Liver (tissue), 9 donors: ENCODE measurements around the gene IL9. TPM values are rescaled to one million over a fixed set of nuclear protein-coding genes. Genes with fewer than 3 reads are reported as not detected.

Source experiments
- DNase-seq: peaks from one replicate; pipeline ENCODE4 v3.0.0-alpha.2; 2017; ENCODE audit warnings: low spot score
- H3K27ac ChIP-seq, 2 donors: one replicate each; pipeline ENCODE4 v1.7.0; 2013; ENCODE audit warnings: inconsistent platforms in 2 of 2, low read length in 2 of 2, control low read depth in 1 of 2, low read depth in 1 of 2, mild to moderate bottlenecking in 1 of 2
- H3K27me3 ChIP-seq, 4 donors: one replicate each; pipeline versions ENCODE4 v1.6.1 to v1.7.0; 2013; ENCODE audit warnings: low read length in 3 of 4, inconsistent platforms in 1 of 4, mild to moderate bottlenecking in 1 of 4, moderate library complexity in 1 of 4; ENCODE audit not compliant: control insufficient read depth in 4 of 4, insufficient read depth in 4 of 4
- H3K36me3 ChIP-seq, 4 donors: one replicate each; pipeline versions ENCODE4 v1.6.1 to v1.7.0; 2013; ENCODE audit warnings: low read length in 3 of 4, mild to moderate bottlenecking in 3 of 4, low read depth in 1 of 4, moderate library complexity in 1 of 4; ENCODE audit not compliant: control insufficient read depth in 4 of 4, insufficient read depth in 3 of 4
- H3K4me1 ChIP-seq, 4 donors: one replicate each; pipeline versions ENCODE4 v1.6.1 to v1.7.0; 2013; ENCODE audit warnings: low read length in 3 of 4, mild to moderate bottlenecking in 3 of 4, moderate library complexity in 1 of 4; ENCODE audit not compliant: control insufficient read depth in 4 of 4, insufficient read depth in 4 of 4
- H3K4me3 ChIP-seq, 3 donors: one replicate each; pipeline versions ENCODE4 v1.6.1 to v1.7.0; 2013; ENCODE audit warnings: low read length in 3 of 3, control low read depth in 1 of 3, low read depth in 1 of 3, mild to moderate bottlenecking in 1 of 3
- H3K9ac ChIP-seq, 2 donors: one replicate each; pipeline ENCODE4 v1.7.0; 2013; ENCODE audit warnings: low read length in 2 of 2, mild to moderate bottlenecking in 2 of 2, moderate library complexity in 2 of 2, control low read depth in 1 of 2, low read depth in 1 of 2
- H3K9me3 ChIP-seq, 4 donors: one replicate each; pipeline versions ENCODE4 v1.6.1 to v1.7.0; 2013; ENCODE audit warnings: low read length in 3 of 4; ENCODE audit not compliant: control insufficient read depth in 4 of 4
- EGR1 ChIP-seq, 2 donors: IDR thresholded peaks; 2 replicates each; pipeline ENCODE4 v1.6.1; 2016 to 2018; ENCODE audit warnings: antibody characterized with exemption in 2 of 2, low read depth in 2 of 2
- FOXA1 ChIP-seq: IDR thresholded peaks from 2 replicates; pipeline ENCODE4 v1.6.1; 2016; ENCODE audit warnings: antibody characterized with exemption
- FOXA2 ChIP-seq: IDR thresholded peaks from 2 replicates; pipeline ENCODE4 v1.6.1; 2016; ENCODE audit warnings: antibody characterized with exemption
- GABPA ChIP-seq, 2 donors: IDR thresholded peaks in 1 of 2; conservative IDR thresholded peaks in 1 of 2; 2 replicates each; pipeline ENCODE4 v1.6.1; 2016; ENCODE audit warnings: antibody characterized with exemption in 2 of 2, mild to moderate bottlenecking in 1 of 2, moderate library complexity in 1 of 2
- HNF4A ChIP-seq, 2 donors: conservative IDR thresholded peaks; 2 replicates each; pipeline ENCODE4 v1.6.1; 2016; ENCODE audit warnings: antibody characterized with exemption in 2 of 2, mild to moderate bottlenecking in 2 of 2
- JUND ChIP-seq, 2 donors: IDR thresholded peaks; 2 replicates each; pipeline ENCODE4 v1.6.1; 2016; ENCODE audit warnings: antibody characterized with exemption in 2 of 2
- NR2F2 ChIP-seq: IDR thresholded peaks from 2 replicates; pipeline ENCODE4 v1.6.1; 2016; ENCODE audit warnings: antibody characterized with exemption
- RAD21 ChIP-seq, 2 donors: IDR thresholded peaks; 2 replicates each; pipeline ENCODE4 v1.6.1; 2016; ENCODE audit warnings: antibody characterized with exemption in 2 of 2, mild to moderate bottlenecking in 2 of 2
- RXRA ChIP-seq, 2 donors: IDR thresholded peaks; 2 replicates each; pipeline ENCODE4 v1.6.1; 2017 to 2018; ENCODE audit warnings: antibody characterized with exemption in 2 of 2, mild to moderate bottlenecking in 1 of 2
- SP1 ChIP-seq: IDR thresholded peaks from 2 replicates; pipeline ENCODE4 v1.6.1; 2018; ENCODE audit warnings: antibody characterized with exemption, mild to moderate bottlenecking
- TAF1 ChIP-seq: conservative IDR thresholded peaks from 2 replicates; pipeline ENCODE4 v1.6.1; 2016; ENCODE audit warnings: antibody characterized with exemption, mild to moderate bottlenecking
- YY1 ChIP-seq: IDR thresholded peaks from 2 replicates; pipeline ENCODE4 v1.6.1; 2016; ENCODE audit warnings: antibody characterized with exemption, mild to moderate bottlenecking
- WGBS: extraction: QIAGEN DNeasy Blood & Tissue Kit; methylation state at CpG from one replicate; pipeline ENCODE4 v1.1.7; 2013; 5-methylcytosine and 5-hydroxymethylcytosine counted together
- polyA plus RNA-seq, 2 donors: library from polyadenylated mRNA; stranded (reverse) in 1 of 2; unstranded in 1 of 2; fragments of 200-250 nt in 1 of 2; fragments of >200 nt in 1 of 2; fragmentation: Nextera tagmentation in 1 of 2; extraction: Ambion mirVana in 1 of 2; gene quantifications; one replicate each; pipeline versions ENCODE4 v1.2.1 to v1.2.3, GENCODE V29; 2013 to 2015
- total RNA-seq, 2 donors: library from RNA; depleted of rRNA; stranded (reverse); fragments of >200 nt; gene quantifications; one replicate each; pipeline ENCODE4 v1.2.3, GENCODE V29; 2014
- TF ChIP-seq, protein P1 (sequence below): IDR thresholded peaks from 2 replicates; pipeline ENCODE4 v1.6.1; 2016; ENCODE audit warnings: antibody characterized with exemption
- TF ChIP-seq, protein P2 (sequence below): IDR thresholded peaks from 2 replicates; pipeline ENCODE4 v1.6.1; 2016; ENCODE audit warnings: antibody characterized with exemption
- TF ChIP-seq, protein P3 (sequence below): IDR thresholded peaks from 2 replicates; pipeline ENCODE4 v1.6.1; 2016; ENCODE audit warnings: antibody characterized with exemption, mild to moderate bottlenecking
- TF ChIP-seq, protein P4 (sequence below): fragments of 150-350 bp; IDR thresholded peaks from 2 replicates; pipeline ENCODE4 v1.5.1; 2017; ENCODE audit warnings: improper control_type of control experiment, low read depth, low read length; ENCODE audit not compliant: missing input control
- TF ChIP-seq, protein P5 (sequence below): IDR thresholded peaks from 2 replicates; pipeline ENCODE4 v1.6.1; 2016; ENCODE audit warnings: antibody characterized with exemption
- donor health status: healthy.
- donor health status: healthy.
- donor health status: healthy.
- donor health status: healthy.
- donor health status: healthy.

Gene IL9
- total and polyA plus RNA-seq, 4 donors, result not detected

DNA sequence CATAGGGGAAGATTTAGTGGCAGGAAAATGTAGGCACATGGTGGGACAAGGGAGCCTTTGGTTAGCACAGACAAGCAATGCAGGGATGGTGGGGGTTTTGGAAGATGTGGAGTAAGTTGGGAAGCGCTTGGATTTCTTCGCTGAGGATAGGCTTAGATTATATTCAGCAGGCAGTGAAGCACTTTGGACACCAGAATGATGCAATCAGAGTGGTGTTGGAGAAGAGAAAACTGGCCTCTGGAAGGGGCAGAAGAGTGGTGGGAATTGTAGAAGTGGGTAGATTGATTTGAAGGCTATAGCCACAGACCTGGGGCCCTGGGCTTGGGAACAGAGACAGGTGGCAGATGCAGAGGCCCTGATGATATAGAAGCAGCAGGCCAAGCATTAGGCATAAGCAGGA lies 32.9 kb downstream of the IL9 start:
- 98% methylated on average over 2 of the region's 2 CpGs for WGBS
- Histone ChIP-seq H3K27me3 (no peaks in the 10 kb centered on the region), H3K9ac (no peak overlapping the region), H3K4me3 (no peak overlapping the region), H3K27ac (no peak overlapping the region), H3K36me3 (no peaks in the 10 kb centered on the region), H3K9me3 (peaks cover 0 to 1% (median 0%) of the 10 kb centered on the region in 4 donors), H3K4me1 (no peaks in the 10 kb centered on the region)
- no peak for TF ChIP-seq FOXA1
- TF ChIP-seq YY1, result no peak
- no peak for TF ChIP-seq GABPA (IDR thresholded peaks at IDR 0.05 in 1 of 2, conservative IDR thresholded peaks at IDR 0.05 in 1 of 2)
- TF ChIP-seq, protein P1, sequence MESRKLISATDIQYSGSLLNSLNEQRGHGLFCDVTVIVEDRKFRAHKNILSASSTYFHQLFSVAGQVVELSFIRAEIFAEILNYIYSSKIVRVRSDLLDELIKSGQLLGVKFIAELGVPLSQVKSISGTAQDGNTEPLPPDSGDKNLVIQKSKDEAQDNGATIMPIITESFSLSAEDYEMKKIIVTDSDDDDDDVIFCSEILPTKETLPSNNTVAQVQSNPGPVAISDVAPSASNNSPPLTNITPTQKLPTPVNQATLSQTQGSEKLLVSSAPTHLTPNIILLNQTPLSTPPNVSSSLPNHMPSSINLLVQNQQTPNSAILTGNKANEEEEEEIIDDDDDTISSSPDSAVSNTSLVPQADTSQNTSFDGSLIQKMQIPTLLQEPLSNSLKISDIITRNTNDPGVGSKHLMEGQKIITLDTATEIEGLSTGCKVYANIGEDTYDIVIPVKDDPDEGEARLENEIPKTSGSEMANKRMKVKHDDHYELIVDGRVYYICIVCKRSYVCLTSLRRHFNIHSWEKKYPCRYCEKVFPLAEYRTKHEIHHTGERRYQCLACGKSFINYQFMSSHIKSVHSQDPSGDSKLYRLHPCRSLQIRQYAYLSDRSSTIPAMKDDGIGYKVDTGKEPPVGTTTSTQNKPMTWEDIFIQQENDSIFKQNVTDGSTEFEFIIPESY, result no peak
- no peak for TF ChIP-seq RXRA (IDR thresholded peaks at IDR 0.05)
- no peak for TF ChIP-seq TAF1
- no peak for TF ChIP-seq HNF4A (conservative IDR thresholded peaks at IDR 0.05)
- TF ChIP-seq, protein P2, sequence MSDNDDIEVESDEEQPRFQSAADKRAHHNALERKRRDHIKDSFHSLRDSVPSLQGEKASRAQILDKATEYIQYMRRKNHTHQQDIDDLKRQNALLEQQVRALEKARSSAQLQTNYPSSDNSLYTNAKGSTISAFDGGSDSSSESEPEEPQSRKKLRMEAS, result no peak
- no peak for TF ChIP-seq FOXA2
- TF ChIP-seq, protein P3, sequence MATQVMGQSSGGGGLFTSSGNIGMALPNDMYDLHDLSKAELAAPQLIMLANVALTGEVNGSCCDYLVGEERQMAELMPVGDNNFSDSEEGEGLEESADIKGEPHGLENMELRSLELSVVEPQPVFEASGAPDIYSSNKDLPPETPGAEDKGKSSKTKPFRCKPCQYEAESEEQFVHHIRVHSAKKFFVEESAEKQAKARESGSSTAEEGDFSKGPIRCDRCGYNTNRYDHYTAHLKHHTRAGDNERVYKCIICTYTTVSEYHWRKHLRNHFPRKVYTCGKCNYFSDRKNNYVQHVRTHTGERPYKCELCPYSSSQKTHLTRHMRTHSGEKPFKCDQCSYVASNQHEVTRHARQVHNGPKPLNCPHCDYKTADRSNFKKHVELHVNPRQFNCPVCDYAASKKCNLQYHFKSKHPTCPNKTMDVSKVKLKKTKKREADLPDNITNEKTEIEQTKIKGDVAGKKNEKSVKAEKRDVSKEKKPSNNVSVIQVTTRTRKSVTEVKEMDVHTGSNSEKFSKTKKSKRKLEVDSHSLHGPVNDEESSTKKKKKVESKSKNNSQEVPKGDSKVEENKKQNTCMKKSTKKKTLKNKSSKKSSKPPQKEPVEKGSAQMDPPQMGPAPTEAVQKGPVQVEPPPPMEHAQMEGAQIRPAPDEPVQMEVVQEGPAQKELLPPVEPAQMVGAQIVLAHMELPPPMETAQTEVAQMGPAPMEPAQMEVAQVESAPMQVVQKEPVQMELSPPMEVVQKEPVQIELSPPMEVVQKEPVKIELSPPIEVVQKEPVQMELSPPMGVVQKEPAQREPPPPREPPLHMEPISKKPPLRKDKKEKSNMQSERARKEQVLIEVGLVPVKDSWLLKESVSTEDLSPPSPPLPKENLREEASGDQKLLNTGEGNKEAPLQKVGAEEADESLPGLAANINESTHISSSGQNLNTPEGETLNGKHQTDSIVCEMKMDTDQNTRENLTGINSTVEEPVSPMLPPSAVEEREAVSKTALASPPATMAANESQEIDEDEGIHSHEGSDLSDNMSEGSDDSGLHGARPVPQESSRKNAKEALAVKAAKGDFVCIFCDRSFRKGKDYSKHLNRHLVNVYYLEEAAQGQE, result no peak
- TF ChIP-seq JUND (IDR thresholded peaks at IDR 0.05), result no peak
- TF ChIP-seq NR2F2, result no peak
- TF ChIP-seq, protein P4, sequence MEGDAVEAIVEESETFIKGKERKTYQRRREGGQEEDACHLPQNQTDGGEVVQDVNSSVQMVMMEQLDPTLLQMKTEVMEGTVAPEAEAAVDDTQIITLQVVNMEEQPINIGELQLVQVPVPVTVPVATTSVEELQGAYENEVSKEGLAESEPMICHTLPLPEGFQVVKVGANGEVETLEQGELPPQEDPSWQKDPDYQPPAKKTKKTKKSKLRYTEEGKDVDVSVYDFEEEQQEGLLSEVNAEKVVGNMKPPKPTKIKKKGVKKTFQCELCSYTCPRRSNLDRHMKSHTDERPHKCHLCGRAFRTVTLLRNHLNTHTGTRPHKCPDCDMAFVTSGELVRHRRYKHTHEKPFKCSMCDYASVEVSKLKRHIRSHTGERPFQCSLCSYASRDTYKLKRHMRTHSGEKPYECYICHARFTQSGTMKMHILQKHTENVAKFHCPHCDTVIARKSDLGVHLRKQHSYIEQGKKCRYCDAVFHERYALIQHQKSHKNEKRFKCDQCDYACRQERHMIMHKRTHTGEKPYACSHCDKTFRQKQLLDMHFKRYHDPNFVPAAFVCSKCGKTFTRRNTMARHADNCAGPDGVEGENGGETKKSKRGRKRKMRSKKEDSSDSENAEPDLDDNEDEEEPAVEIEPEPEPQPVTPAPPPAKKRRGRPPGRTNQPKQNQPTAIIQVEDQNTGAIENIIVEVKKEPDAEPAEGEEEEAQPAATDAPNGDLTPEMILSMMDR, result no peak
- no peak for TF ChIP-seq RAD21 (IDR thresholded peaks at IDR 0.05)
- TF ChIP-seq EGR1 (IDR thresholded peaks at IDR 0.05; ENCODE audit: low read depth in 2 of 2), result no peak
- TF ChIP-seq, protein P5, sequence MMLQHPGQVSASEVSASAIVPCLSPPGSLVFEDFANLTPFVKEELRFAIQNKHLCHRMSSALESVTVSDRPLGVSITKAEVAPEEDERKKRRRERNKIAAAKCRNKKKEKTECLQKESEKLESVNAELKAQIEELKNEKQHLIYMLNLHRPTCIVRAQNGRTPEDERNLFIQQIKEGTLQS, result no peak
- DNase-seq, result no peak

DNA sequence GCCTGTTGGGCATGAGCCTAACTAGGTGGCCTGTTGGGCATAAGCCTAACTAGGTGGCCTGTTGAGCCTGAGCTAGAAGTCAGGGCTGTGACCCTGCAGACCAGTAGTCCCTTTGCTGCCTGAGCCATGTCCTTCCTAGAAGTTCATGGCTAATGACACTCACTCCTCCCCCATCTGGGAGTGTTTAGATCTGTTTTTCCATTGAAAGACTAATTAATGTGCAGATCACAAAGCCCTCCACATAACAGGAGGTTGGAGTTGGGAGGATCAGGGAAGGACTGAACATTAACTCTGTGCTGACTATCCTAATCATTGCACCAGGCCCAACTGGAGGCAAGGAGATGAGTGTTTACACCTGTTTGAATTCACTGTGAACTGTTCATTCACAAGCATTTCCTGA lies 33.6 kb downstream of the IL9 start:
- no peaks in the 10 kb centered on the region for H3K27me3 ChIP-seq
- no peak overlapping the region for H3K9ac ChIP-seq
- no peaks in the 10 kb centered on the region for H3K36me3 ChIP-seq
- no peak for DNase-seq
- no peaks in the 10 kb centered on the region for H3K4me1 ChIP-seq
- no peak overlapping the region for H3K27ac ChIP-seq
- peaks cover 0 to 1% (median 0%) of the 10 kb centered on the region in 4 donors for H3K9me3 ChIP-seq
- H3K4me3 ChIP-seq, result no peak overlapping the region
- TF ChIP-seq, protein P2, result no peak
- TF ChIP-seq EGR1 (IDR thresholded peaks at IDR 0.05; ENCODE audit: low read depth in 2 of 2) (no peak), GABPA (IDR thresholded peaks at IDR 0.05 in 1 of 2, conservative IDR thresholded peaks at IDR 0.05 in 1 of 2) (no peak), SP1 (no peak), RAD21 (IDR thresholded peaks at IDR 0.05) (no peak), NR2F2 (no peak)
- TF ChIP-seq, protein P3, result no peak
- TF ChIP-seq, protein P4, result no peak
